Measurements from ENCODE around the gene GALNT9. TPM values are rescaled to one million over a fixed set of nuclear protein-coding genes. Genes with fewer than 3 reads are reported as not detected.

GALNT9 gene
- 0.14 and 0.28 TPM in 2 replicates for total RNA-seq

DNA sequence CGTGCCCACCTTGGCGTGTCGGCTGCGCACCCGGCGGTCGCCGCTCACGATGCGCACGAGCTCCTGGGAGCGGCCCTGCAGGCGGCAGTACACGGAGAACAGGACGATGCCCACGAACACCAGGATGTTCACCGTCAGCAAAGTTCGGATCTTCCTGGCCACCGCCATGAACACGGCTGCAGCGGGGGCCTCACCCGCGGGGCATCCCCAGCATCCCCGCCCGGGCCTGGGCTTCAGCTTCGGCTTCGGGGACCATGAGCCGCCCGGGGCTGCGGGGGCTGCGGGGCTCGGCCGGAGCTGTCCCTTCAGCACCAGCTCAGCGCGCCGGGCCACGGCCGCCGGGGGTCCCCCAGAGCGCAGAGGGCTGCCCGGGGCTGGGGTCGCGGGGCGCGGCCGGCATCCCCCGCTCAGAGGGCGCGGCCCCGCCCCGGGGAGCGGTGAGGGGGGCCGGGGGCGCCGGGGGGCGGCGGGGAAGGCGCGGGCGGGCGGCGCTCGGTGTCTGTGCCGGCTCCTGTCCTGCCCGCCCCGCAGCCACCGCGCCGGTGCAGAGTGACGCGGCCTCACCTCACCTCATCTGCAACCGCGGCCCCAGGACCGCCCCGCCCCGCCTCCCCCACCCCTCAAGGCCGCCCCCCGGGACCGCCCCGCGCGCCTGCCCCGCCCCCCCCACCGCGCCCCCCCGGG lies at the start of gene GALNT9:
Gene GALNT9 (minus strand): TSS at position 554 of the 684 bp plus-strand sequence. CDS start 386 bp downstream, at position 168.

Other genes with a start within 250 kb of the GALNT9 start
- gene DDX51, start 185.3 kb downstream of the GALNT9 start, total RNA-seq, result 5.7 and 12.5 TPM in 2 replicates
- gene NOC4L, start 185.1 kb downstream of the GALNT9 start, total RNA-seq, result 6.0 and 8.3 TPM in 2 replicates
- 1.0 and 1.1 TPM in 2 replicates for gene FBRSL1, start 160.6 kb upstream of the GALNT9 start, total RNA-seq

Data from smooth muscle cell of bladder (primary cell).